K562 (cell line): ENCODE results near the gene UBE2E1. TPM values are rescaled to one million over a fixed set of nuclear protein-coding genes. Genes with fewer than 3 reads are reported as not detected.
A peak's percentile ranks its signal among the peaks of the same experiment; 100 is the strongest.

Source experiments
- ATAC-seq: fragments of 200-7000 bp; cut with Tn5 transposase; 3 replicates; pipeline ENCODE4 v1.9.1; 2020; ENCODE audit warnings: moderate library complexity
- BruUV-seq: library from RNA; stranded (reverse); fragments of 400-500 nt; replicated peaks from 2 replicates; lab custom pipeline; 2021; lab: Mats Ljungman, UMichigan
- CTCF ChIA-PET: fragments of 300-600 bp; formaldehyde crosslinking; extraction: SDS; loops from one replicate; lab custom pipeline; 2021; ENCODE audit warnings: low intra/inter-chr PET ratio; lab: Yijun Ruan, JAX
- POLR2A ChIA-PET: fragments of 300-600, 350-650 bp; sonication (Branson Sonifier 250); formaldehyde crosslinking; extraction: SDS; loops from one replicate; lab custom pipeline; 2021; ENCODE audit warnings: antibody characterized with exemption, inconsistent platforms; lab: Yijun Ruan, JAX
- DNase-seq, 4 experiments: peaks; one replicate each; pipeline versions ENCODE4 v3.0.0 to v3.0.0-alpha.2; 2011 to 2018; ENCODE audit warnings: low spot score in 3 of 4, mixed read lengths in 3 of 4; ENCODE audit errors: extremely low read depth in 1 of 4
- FAIRE-seq: peaks from 2 replicates; lab custom pipeline; 2011; peaks lifted over from hg19 to GRCh38; lab: Jason Lieb, UNC
- H2AFZ ChIP-seq: 2 replicates; pipeline ENCODE4 v1.6.0; 2011; ENCODE audit warnings: low read depth, low read length, control low read depth, inconsistent platforms
- H3K27ac ChIP-seq: fragments of 200-600 bp; 3 replicates; pipeline ENCODE4 v1.8.0; 2011; ENCODE audit warnings: low read depth, mild to moderate bottlenecking, control low read depth, inconsistent platforms, low read length, moderate library complexity, mixed read lengths; ENCODE audit errors: extremely low read depth
- H3K27me3 ChIP-seq, 2 experiments: fragments of 300-600 bp in 1 of 2; 2 replicates in 1 of 2; 3 replicates in 1 of 2; pipeline versions ENCODE4 v1.6.0 to v1.8.0; 2011; ENCODE audit warnings: inconsistent platforms in 2 of 2, low read length in 2 of 2, mild to moderate bottlenecking in 1 of 2, mixed read lengths in 1 of 2, moderate library complexity in 1 of 2; ENCODE audit not compliant: control insufficient read depth in 2 of 2, insufficient read depth in 2 of 2
- H3K36me3 ChIP-seq: fragments of 300-600 bp; 3 replicates; pipeline ENCODE4 v1.8.0; 2011; ENCODE audit warnings: mild to moderate bottlenecking, low read length, inconsistent platforms; ENCODE audit not compliant: control insufficient read depth, insufficient read depth
- H3K4me1 ChIP-seq, 2 experiments: fragments of 200-600 bp in 1 of 2; replicated peaks in 1 of 2; 2 replicates in 1 of 2; 3 replicates in 1 of 2; pipeline versions ENCODE4 v1.5.1 to v1.8.0; 2011; ENCODE audit warnings: inconsistent platforms in 2 of 2, low read length in 2 of 2, mild to moderate bottlenecking in 1 of 2, mixed read lengths in 1 of 2, moderate library complexity in 1 of 2; ENCODE audit not compliant: control insufficient read depth in 2 of 2, insufficient read depth in 2 of 2
- H3K4me2 ChIP-seq: 2 replicates; pipeline ENCODE4 v1.6.1; 2011; ENCODE audit warnings: low read length, control low read depth, inconsistent platforms, mixed read lengths; ENCODE audit not compliant: insufficient read depth
- H3K4me3 ChIP-seq: fragments of 200-600 bp; sonication (generic), shearing (Covaris generic); 2 replicates; pipeline ENCODE4 v1.5.1; 2016; ENCODE audit warnings: control low read depth, inconsistent platforms
- H3K79me2 ChIP-seq: fragments of 200-600 bp; 3 replicates; pipeline ENCODE4 v1.8.0; 2011; ENCODE audit warnings: low read length, inconsistent platforms; ENCODE audit not compliant: control insufficient read depth, insufficient read depth
- H3K9ac ChIP-seq, 2 experiments: 2 replicates each; pipeline versions ENCODE4 v1.6.0 to v1.6.1; 2011; ENCODE audit warnings: low read depth in 2 of 2, low read length in 2 of 2, control low read depth in 1 of 2, inconsistent platforms in 1 of 2, mild to moderate bottlenecking in 1 of 2, mixed read lengths in 1 of 2; ENCODE audit not compliant: insufficient read depth in 1 of 2
- H3K9me1 ChIP-seq: one replicate; pipeline ENCODE4 v1.6.0; 2011; ENCODE audit warnings: inconsistent platforms, mild to moderate bottlenecking, low read length, moderate library complexity; ENCODE audit not compliant: control insufficient read depth, insufficient read depth
- H3K9me3 ChIP-seq: replicated peaks from 2 replicates; pipeline ENCODE4 v1.5.1; 2011; ENCODE audit warnings: low read depth, low read length, inconsistent platforms; ENCODE audit not compliant: control insufficient read depth, insufficient read depth
- H4K20me1 ChIP-seq: replicated peaks from 2 replicates; pipeline ENCODE4 v1.6.1; 2011; ENCODE audit warnings: low read length, inconsistent platforms, mixed read lengths; ENCODE audit not compliant: control insufficient read depth, insufficient read depth
- ARID2 ChIP-seq: fragments of 450-650 bp; IDR thresholded peaks from 2 replicates; pipeline ENCODE4 v1.6.1; 2017; ENCODE audit warnings: antibody characterized with exemption, mild to moderate bottlenecking
- C11orf30 ChIP-seq: fragments of 450-650 bp; IDR thresholded peaks from 2 replicates; pipeline ENCODE4 v1.6.1; 2016; ENCODE audit warnings: low read depth, mild to moderate bottlenecking
- FOSL1 ChIP-seq: fragments of 200-800 bp; sonication (Bioruptor generic); conservative IDR thresholded peaks from 2 replicates; pipeline ENCODE4 v1.6.1; 2016; ENCODE audit warnings: missing genetic modification characterization, missing compliant biosample characterization
- FOXM1 ChIP-seq, 2 experiments: fragments of 450-650 bp in 1 of 2; sonication (generic) in 1 of 2; formaldehyde crosslinking in 1 of 2; IDR thresholded peaks; 2 replicates each; pipeline versions ENCODE4 v1.6.1 to v1.9.0; 2017 to 2022; ENCODE audit warnings: low read depth in 2 of 2, mild to moderate bottlenecking in 2 of 2, missing genetic modification reagents in 1 of 2, moderate library complexity in 1 of 2
- MAFF ChIP-seq: IDR thresholded peaks from 2 replicates; pipeline ENCODE4 v1.6.1; 2012; ENCODE audit warnings: low read length, improper control_type of control experiment
- MAFG ChIP-seq: fragments of 450-650 bp; conservative IDR thresholded peaks from 2 replicates; pipeline ENCODE4 v1.6.1; 2016; ENCODE audit warnings: missing genetic modification characterization, missing compliant biosample characterization
- MAFK ChIP-seq: IDR thresholded peaks from 2 replicates; pipeline ENCODE4 v1.6.1; 2011; ENCODE audit warnings: low read length, improper control_type of control experiment
- NR1H2 ChIP-seq: sonication (generic); formaldehyde crosslinking; IDR thresholded peaks from 2 replicates; pipeline ENCODE4 v1.4.0; 2020; ENCODE audit warnings: mild to moderate bottlenecking, missing genetic modification reagents
- POLR3G ChIP-seq: IDR thresholded peaks from 2 replicates; pipeline ENCODE4 v1.6.1; 2011; ENCODE audit not compliant: insufficient read length, insufficient replicate concordance; ENCODE audit errors: extremely low read depth
- RFX1 ChIP-seq: fragments of 450-650 bp; IDR thresholded peaks from 2 replicates; pipeline ENCODE4 v1.6.1; 2016; ENCODE audit warnings: mild to moderate bottlenecking, moderate library complexity
- ZC3H11A ChIP-seq: IDR thresholded peaks from 2 replicates; pipeline ENCODE4 v1.6.1; 2012; ENCODE audit warnings: low read depth, low read length, improper control_type of control experiment
- ZNF165 ChIP-seq: fragments of 250-450 bp; sonication (Bioruptor Pico); IDR thresholded peaks from 2 replicates; pipeline ENCODE4 v1.4.0; 2020; ENCODE audit warnings: borderline replicate concordance
- ZNF316 ChIP-seq: fragments of 450-650 bp; IDR thresholded peaks from 2 replicates; pipeline ENCODE4 v1.6.1; 2016
- ZNF764 ChIP-seq: fragments of 250-450 bp; sonication (Bioruptor Pico); IDR thresholded peaks from 2 replicates; pipeline ENCODE4 v1.4.0; 2020; ENCODE audit warnings: low read depth, mild to moderate bottlenecking, moderate library complexity
- WGBS: fragments of 100-300 bp; shearing (Covaris generic); methylation state at CpG from one replicate; pipeline ENCODE4 v1.1.6; 2016; ENCODE audit warnings: low coverage, mixed read lengths; ENCODE audit not compliant: insufficient coverage; ENCODE audit errors: missing lambda C conversion rate; 5-methylcytosine and 5-hydroxymethylcytosine counted together
- in situ Hi-C: fragments of 300-500 bp; cut with MboI; formaldehyde crosslinking; loops from 4 replicates; pipeline ENCODE4 v1.15.0; 2018; ENCODE audit warnings: inconsistent platforms, mixed read lengths
- intact Hi-C: fragments of 100-400 bp; cut with micrococcal nuclease; formaldehyde crosslinking; loops from 2 replicates; pipeline ENCODE4 v1.14.2; 2022
- polyA plus RNA-seq, 8 experiments: library from polyadenylated mRNA; depleted of rRNA in 4 of 8; stranded (reverse) in 5 of 8; unstranded in 3 of 8; fragments of >200 nt; fragmentation: Nextera tagmentation in 2 of 8; fragmentation: Illumina TruSeq in 1 of 8; extraction: Ambion mirVana in 2 of 8; extraction: Trizol in 1 of 8; gene quantifications; 2 replicates each; pipeline versions ENCODE4 v1.2.1 to v1.2.3, GENCODE V29; 2011 to 2014; ENCODE audit warnings: inconsistent platforms in 1 of 8, missing spikeins in 1 of 8
- total RNA-seq, 7 experiments: library from RNA; depleted of rRNA in 6 of 7; stranded (reverse); fragments of >200 nt in 6 of 7; fragmentation: Illumina TruSeq in 2 of 7; extraction: Trizol in 2 of 7; gene quantifications; 2 replicates each; pipeline versions ENCODE4 v1.2.1 to v1.2.3, GENCODE V29; 2011 to 2021; ENCODE audit warnings: low replicate concordance in 1 of 7
- TF ChIP-seq, protein P1 (sequence below), 2 experiments: fragments of 450-650 bp in 1 of 2; sonication (generic) in 1 of 2; formaldehyde crosslinking in 1 of 2; IDR thresholded peaks in 1 of 2; conservative IDR thresholded peaks in 1 of 2; 2 replicates each; pipeline versions ENCODE4 v1.6.1 to v1.8.1; 2016 to 2023; ENCODE audit warnings: mild to moderate bottlenecking in 2 of 2, moderate library complexity in 2 of 2, inconsistent platforms in 1 of 2, missing genetic modification reagents in 1 of 2
- TF ChIP-seq, protein P2 (sequence below): fragments of 250-450 bp; sonication (Bioruptor Pico); IDR thresholded peaks from 2 replicates; pipeline ENCODE4 v1.5.0; 2021

UBE2E1 gene
- total and polyA plus RNA-seq, 9 of the 15 experiments (the other 6 are each of a cell fraction or from before 2014, with no cell fraction given), result 54.4 to 294 (median 165) TPM

DNA sequence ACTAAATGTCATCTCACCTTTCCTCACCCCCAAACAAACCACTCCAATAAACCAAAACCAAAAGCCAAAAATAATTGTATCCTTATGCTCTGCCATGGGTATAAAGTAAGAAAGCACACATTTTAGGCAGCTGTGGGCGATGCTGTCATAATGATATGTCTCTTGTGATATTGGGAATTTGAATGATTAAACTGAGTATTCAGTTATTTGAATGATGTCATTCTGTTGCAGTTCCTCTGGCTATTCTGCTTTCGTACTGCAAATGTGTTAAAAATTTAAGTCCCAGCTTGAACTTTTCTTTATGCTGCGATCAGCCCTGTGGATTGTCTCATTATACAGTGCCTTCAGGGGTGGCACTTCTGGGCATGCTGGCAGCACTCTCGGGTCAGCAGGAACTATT, 128.5 kb downstream of the UBE2E1 start:
- no peaks in the 10 kb centered on the region for H3K9me1 ChIP-seq
- intact Hi-C loops, result no loop called here
- in situ Hi-C loops, result no loop called here
- H3K4me1 ChIP-seq, result peaks cover 4 to 7% of the 10 kb centered on the region in 2 experiments; a peak in 3 of 5 replicates
- no peaks in the 10 kb centered on the region for H3K36me3 ChIP-seq
- H4K20me1 ChIP-seq, result no peaks in the 10 kb centered on the region
- ATAC-seq, result no peak
- no peak for DNase-seq
- TF ChIP-seq, protein P1, sequence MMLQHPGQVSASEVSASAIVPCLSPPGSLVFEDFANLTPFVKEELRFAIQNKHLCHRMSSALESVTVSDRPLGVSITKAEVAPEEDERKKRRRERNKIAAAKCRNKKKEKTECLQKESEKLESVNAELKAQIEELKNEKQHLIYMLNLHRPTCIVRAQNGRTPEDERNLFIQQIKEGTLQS (IDR thresholded peaks at IDR 0.05), result peak; percentile 40; the same call in 1 of the 2 replicates
- TF ChIP-seq, protein P1 (CRISPR knock-in tag; conservative IDR thresholded peaks at IDR 0.05), result no peak
- TF ChIP-seq FOXM1 (IDR thresholded peaks at IDR 0.05; ENCODE audit: low read depth) (no peak), FOXM1 (CRISPR knock-in tag; IDR thresholded peaks at IDR 0.05; ENCODE audit: low read depth) (no peak)
- no peaks in the 10 kb centered on the region for H3K27me3 ChIP-seq
- H3K9ac ChIP-seq, result no peak overlapping the region
- H3K27ac ChIP-seq, result no peak overlapping the region
- 0 out of 2 replicates have a peak overlapping the region, but pooled peaks have one; percentile 5 for H2AFZ ChIP-seq
- POLR2A ChIA-PET, result interaction anchor here (1.0 to 11.6 kb wide), 2 partner anchors 15 to 46 kb away, joined by 3 to 165 read pairs; partner anchors contain the start of genes NKIRAS1 and RPL15
- no peak for FAIRE-seq
- no peaks in the 10 kb centered on the region for H3K79me2 ChIP-seq
- BruUV-seq, result no TSS peak
- H3K4me3 ChIP-seq, result no peak overlapping the region
- no peak overlapping the region for H3K4me2 ChIP-seq
- WGBS, result 50% methylated on average over 4 of the region's 4 CpGs
- H3K9me3 ChIP-seq, result no peaks in the 10 kb centered on the region
- CTCF ChIA-PET, result no interaction called here

DNA sequence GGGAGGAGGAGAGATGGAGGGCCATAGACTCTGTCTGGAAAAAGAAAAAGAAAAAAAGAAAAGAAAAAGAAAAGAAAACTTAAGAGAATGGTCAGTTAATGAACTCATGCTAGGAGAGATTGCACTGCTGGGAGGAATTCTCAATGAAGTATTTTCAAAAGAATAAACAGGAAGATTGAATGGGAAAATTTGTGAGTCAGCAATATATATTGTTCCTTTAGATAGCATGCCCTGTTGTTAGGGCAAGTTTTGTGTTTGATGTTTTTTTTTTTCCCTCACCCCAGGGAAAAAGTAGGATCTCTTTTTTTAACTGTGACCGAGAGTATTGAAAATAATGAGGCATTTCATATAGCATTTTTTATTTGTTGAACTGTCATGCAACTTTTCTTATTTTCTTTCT, 131.5 kb downstream of the UBE2E1 start:
- Histone ChIP-seq H3K9ac (no peak overlapping the region), H4K20me1 (no peaks in the 10 kb centered on the region), H2AFZ (no peak overlapping the region), H3K27ac (no peak overlapping the region), H3K36me3 (no peaks in the 10 kb centered on the region), H3K9me1 (no peaks in the 10 kb centered on the region), H3K4me3 (no peak overlapping the region), H3K9me3 (no peaks in the 10 kb centered on the region), H3K4me1 (peaks cover 7 to 18% of the 10 kb centered on the region in 2 experiments; a peak in 4 of 5 replicates), H3K79me2 (no peaks in the 10 kb centered on the region), H3K27me3 (no peaks in the 10 kb centered on the region), H3K4me2 (no peak overlapping the region)
- CTCF ChIA-PET, result no interaction called here
- DNase-seq, result no peak
- no peak for ATAC-seq
- WGBS, result 80% methylated on average over 1 of the region's 1 CpG
- POLR2A ChIA-PET, result interaction anchor here (0.7 to 11.6 kb wide), 4 partner anchors 10 to 18 kb away, joined by 3 to 165 read pairs (median 3); partner anchors contain the start of genes NKIRAS1 and RPL15
- TF ChIP-seq MAFF (peak; percentile 78), ZNF165 (CRISPR knock-in tag) (no peak), ZNF316 (peak; percentile 97), ARID2 (no peak), ZNF764 (CRISPR knock-in tag) (no peak), FOSL1 (tag) (no peak), C11orf30 (peak; percentile 91), MAFG (tag) (peak; percentile 85), RFX1 (no peak), ZC3H11A (no peak), POLR3G (no peak), MAFK (peak; percentile 65; the same call in 1 of the 2 replicates), NR1H2 (CRISPR knock-in tag) (no peak)
- TF ChIP-seq, protein P2, sequence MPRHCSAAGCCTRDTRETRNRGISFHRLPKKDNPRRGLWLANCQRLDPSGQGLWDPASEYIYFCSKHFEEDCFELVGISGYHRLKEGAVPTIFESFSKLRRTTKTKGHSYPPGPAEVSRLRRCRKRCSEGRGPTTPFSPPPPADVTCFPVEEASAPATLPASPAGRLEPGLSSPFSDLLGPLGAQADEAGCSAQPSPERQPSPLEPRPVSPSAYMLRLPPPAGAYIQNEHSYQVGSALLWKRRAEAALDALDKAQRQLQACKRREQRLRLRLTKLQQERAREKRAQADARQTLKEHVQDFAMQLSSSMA, result no peak
- no peak for FAIRE-seq
- intact Hi-C loops, result no loop called here
- in situ Hi-C loops, result no loop called here
- BruUV-seq, result no TSS peak
